Kidney tubule cell (primary cell): ENCODE measurements around the gene LZTS2.
A peak's percentile ranks its signal among the peaks of the same experiment; 100 is the strongest.
"Not testable (repeated sequence)": the region's sequence is repeated elsewhere in the genome, so short reads cannot be mapped to it uniquely, and the experiment has no call there.

Experiments
- DNase-seq: peaks from one replicate; pipeline ENCODE4 v3.0.0-alpha.2; 2018; ENCODE audit warnings: low spot score

The LZTS2 gene

GRCh38 chr10:101033276-101033675, 33.7 kb downstream of the LZTS2 start:
- no peak for DNase-seq

- not testable (repeated sequence) for DNase-seq
Observed at GRCh38 chr10:101034404-101034803, 34.8 kb downstream of the LZTS2 start.

GRCh38 chr10:101035314-101035713, 35.7 kb downstream of the LZTS2 start:
- no peak for DNase-seq

GRCh38 chr10:101035916-101036702, 36.5 kb downstream of the LZTS2 start:
- no peak for DNase-seq

GRCh38 chr10:101036726-101037125, 37.1 kb downstream of the LZTS2 start:
- DNase-seq, result no peak

- no peak for DNase-seq
Observed at GRCh38 chr10:101038484-101038883, 38.9 kb downstream of the LZTS2 start.

GRCh38 chr10:101040061-101040460, 40.5 kb downstream of the LZTS2 start:
- DNase-seq, result no peak

GRCh38 chr10:101040851-101041250, 41.2 kb downstream of the LZTS2 start:
- no peak for DNase-seq

GRCh38 chr10:101041252-101041761, 41.7 kb downstream of the LZTS2 start:
- DNase-seq, result peak; percentile 81

GRCh38 chr10:101042118-101042517, 42.5 kb downstream of the LZTS2 start:
- no peak for DNase-seq

- peak; percentile 99 for DNase-seq
Observed at GRCh38 chr10:101042667-101043362, 43.2 kb downstream of the LZTS2 start.

- no peak for DNase-seq
Observed at GRCh38 chr10:101043363-101043707, 43.7 kb downstream of the LZTS2 start.

GRCh38 chr10:101044117-101044516, 44.5 kb downstream of the LZTS2 start:
- no peak for DNase-seq

- DNase-seq, result no peak
Observed at GRCh38 chr10:101046332-101047238, 47.0 kb downstream of the LZTS2 start.

- no peak for DNase-seq
Observed at GRCh38 chr10:101047268-101047667, 47.7 kb downstream of the LZTS2 start.

GRCh38 chr10:101047961-101048892, 48.6 kb downstream of the LZTS2 start:
- peak; percentile 36 for DNase-seq

GRCh38 chr10:101050208-101051069, 50.8 kb downstream of the LZTS2 start:
- DNase-seq, result peak; percentile 61

GRCh38 chr10:101052285-101052684, 52.7 kb downstream of the LZTS2 start:
- DNase-seq, result peak; percentile 55

GRCh38 chr10:101053516-101053915, 53.9 kb downstream of the LZTS2 start:
- no peak for DNase-seq

GRCh38 chr10:101054351-101054750, 54.7 kb downstream of the LZTS2 start:
- DNase-seq, result no peak
